ENCODE results near the gene GLCCI1.

DNA sequence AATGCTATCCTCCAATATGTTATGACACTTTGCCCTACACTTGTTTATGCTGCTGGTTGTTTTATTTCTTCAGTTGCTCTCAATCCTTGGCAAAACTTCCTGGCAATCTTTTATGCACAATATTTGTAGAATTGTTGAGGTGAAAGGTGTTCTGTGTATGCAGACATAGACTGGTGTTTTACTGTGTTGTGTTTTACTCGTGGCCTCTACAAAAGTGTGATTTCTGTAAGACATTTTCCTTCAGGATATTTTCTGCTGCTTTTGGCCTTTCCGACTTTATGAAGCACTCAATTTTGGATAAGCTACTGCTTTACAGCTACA, 21.8 kb downstream of the GLCCI1 start:
- TF ChIP-seq ZNF274 (IDR thresholded peaks at IDR 0.05; ENCODE audit: low read depth, low read length): no peak
- no peak for TF ChIP-seq YY1 (IDR thresholded peaks at IDR 0.05; ENCODE audit: insufficient read depth, insufficient read length)

Measured in NT2/D1 (cell line).